MG63 (cell line): ENCODE measurements around the gene MR1. TPM values are rescaled to one million over a fixed set of nuclear protein-coding genes. Genes with fewer than 3 reads are reported as not detected.

ENCODE experiments used
- DNase-seq: peaks from one replicate; pipeline ENCODE4 v3.0.0-alpha.2; 2020
- H3K27me3 ChIP-seq: fragments of 250-450 bp; sonication (Bioruptor Pico); 2 replicates; pipeline ENCODE4 v1.5.1; 2020; ENCODE audit warnings: mild to moderate bottlenecking, moderate library complexity
- H3K36me3 ChIP-seq: fragments of 250-450 bp; sonication (Bioruptor Pico); 2 replicates; pipeline ENCODE4 v1.5.1; 2020; ENCODE audit warnings: mild to moderate bottlenecking, moderate library complexity
- H3K4me3 ChIP-seq: fragments of 250-450 bp; sonication (Bioruptor Pico); 2 replicates; pipeline ENCODE4 v1.5.1; 2020; ENCODE audit warnings: mild to moderate bottlenecking, moderate library complexity
- H3K9me3 ChIP-seq: fragments of 250-450 bp; sonication (Bioruptor Pico); 2 replicates; pipeline ENCODE4 v1.5.1; 2020; ENCODE audit warnings: mild to moderate bottlenecking, moderate library complexity
- total RNA-seq: library from RNA; depleted of rRNA; stranded (reverse); fragments of >200 nt; shearing (Covaris generic); gene quantifications from 2 replicates; pipeline ENCODE4 v1.2.3, GENCODE V29; 2014; ENCODE audit warnings: low replicate concordance

Gene MR1
- total RNA-seq, 1 experiment from 2014 or later: 15.3 TPM

- Histone ChIP-seq H3K4me3 (no peak overlapping the region), H3K9me3 (no peaks in the 10 kb centered on the region), H3K36me3 (peaks cover 32% of the 10 kb centered on the region), H3K27me3 (no peaks in the 10 kb centered on the region)
- DNase-seq: peak; percentile 85
These were observed 60.8 kb downstream of the MR1 start for GRCh38 chr1:181094416-181095212.

DNA sequence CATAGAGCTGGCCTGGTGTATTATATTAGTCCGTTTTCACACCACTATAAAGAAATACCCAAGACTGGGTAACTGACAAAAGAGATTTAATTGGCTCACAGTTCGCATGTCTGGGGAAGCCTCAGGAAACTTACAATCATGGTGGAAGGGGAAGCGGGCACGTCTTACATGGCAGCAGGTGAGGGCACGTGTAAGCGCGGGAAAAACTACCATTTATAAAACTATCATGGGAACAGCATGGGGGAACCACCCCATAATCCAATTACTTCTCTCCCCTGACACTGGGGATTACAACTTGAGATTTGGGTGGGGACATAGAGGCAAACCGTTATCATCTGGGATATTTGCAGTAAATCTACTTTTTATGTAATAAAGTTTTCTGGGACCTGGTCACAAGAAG lies 61.5 kb downstream of the MR1 start:
- Histone ChIP-seq H3K36me3 (peaks cover 27% of the 10 kb centered on the region), H3K4me3 (no peak overlapping the region), H3K9me3 (no peaks in the 10 kb centered on the region), H3K27me3 (no peaks in the 10 kb centered on the region)
- DNase-seq: no peak

- DNase-seq: no peak
- Histone ChIP-seq H3K36me3 (peaks cover 25% of the 10 kb centered on the region), H3K9me3 (no peaks in the 10 kb centered on the region), H3K4me3 (no peak overlapping the region), H3K27me3 (no peaks in the 10 kb centered on the region)
These were observed 62.0 kb downstream of the MR1 start for GRCh38 chr1:181095763-181096184.

DNA sequence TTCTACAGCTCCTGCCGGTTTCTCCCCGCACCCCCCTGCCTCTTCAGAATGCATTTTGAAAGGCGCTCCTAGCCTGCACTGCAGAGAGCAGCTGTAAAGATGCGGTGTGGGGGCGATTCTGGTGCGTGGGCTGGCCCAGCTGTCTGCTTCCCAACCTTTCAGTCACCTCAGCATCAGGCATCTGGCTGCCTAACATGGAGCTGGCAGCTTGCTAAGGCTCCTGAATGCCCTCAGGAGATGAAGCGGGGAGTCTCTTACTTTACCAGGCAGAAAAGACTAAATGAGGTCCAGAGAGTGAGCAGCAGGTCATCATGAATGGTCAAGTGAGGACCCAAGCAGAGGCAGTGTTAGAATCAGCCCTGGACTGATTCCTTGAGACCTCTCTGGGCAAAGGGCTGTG lies 63.5 kb downstream of the MR1 start:
- H3K9me3 ChIP-seq: no peaks in the 10 kb centered on the region
- no peak overlapping the region for H3K4me3 ChIP-seq
- H3K27me3 ChIP-seq: no peaks in the 10 kb centered on the region
- no peak for DNase-seq
- peaks cover 15% of the 10 kb centered on the region for H3K36me3 ChIP-seq

- Histone ChIP-seq H3K9me3 (no peaks in the 10 kb centered on the region), H3K4me3 (no peak overlapping the region), H3K27me3 (no peaks in the 10 kb centered on the region), H3K36me3 (no peaks in the 10 kb centered on the region)
- peak; percentile 44 for DNase-seq
These were observed 65.6 kb downstream of the MR1 start for GRCh38 chr1:181099152-181100014.

DNA sequence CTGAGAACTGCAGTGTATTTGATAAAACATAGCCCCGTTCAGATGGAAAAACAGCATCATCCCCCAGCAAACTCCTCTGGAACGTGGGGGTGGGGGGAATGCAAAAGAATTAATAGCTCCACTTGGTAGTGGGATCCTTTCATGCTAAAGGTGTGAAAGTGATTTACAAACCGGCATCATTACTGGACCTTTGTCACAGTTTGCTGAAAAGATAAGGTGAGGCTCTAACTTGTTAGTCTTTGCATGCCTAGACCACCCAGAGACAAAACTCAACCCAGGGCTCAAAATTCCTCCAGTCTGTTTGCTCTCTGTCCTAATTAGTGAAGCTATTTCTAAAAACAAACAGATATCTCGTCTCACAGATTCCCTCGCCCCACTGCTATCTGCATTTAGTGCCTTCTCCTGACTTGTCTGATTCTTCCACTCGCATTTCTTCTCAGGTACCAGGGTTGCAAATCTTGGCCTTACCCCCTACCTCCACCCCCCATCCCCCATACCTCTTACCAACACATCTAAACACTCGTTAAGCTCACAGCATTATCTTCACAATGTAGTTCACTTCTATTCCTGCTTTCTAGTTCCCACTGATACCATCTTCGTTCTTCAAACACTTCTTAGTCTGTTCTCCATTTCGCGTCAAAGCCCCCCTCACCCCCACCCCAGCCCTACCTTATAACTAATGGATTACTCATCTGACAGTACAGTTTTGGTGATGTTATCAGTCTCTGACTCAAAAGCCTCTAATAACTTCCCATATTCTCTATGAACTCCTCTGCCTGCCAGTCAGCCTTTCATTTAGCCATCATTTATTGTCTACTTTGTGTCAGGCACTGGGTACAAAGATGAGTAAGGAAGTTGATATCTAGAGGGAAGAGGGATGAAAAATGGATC lies 66.5 kb downstream of the MR1 start:
- H3K36me3 ChIP-seq: no peaks in the 10 kb centered on the region
- no peak for DNase-seq
- H3K9me3 ChIP-seq: no peaks in the 10 kb centered on the region
- H3K4me3 ChIP-seq: no peak overlapping the region
- H3K27me3 ChIP-seq: no peaks in the 10 kb centered on the region

DNA sequence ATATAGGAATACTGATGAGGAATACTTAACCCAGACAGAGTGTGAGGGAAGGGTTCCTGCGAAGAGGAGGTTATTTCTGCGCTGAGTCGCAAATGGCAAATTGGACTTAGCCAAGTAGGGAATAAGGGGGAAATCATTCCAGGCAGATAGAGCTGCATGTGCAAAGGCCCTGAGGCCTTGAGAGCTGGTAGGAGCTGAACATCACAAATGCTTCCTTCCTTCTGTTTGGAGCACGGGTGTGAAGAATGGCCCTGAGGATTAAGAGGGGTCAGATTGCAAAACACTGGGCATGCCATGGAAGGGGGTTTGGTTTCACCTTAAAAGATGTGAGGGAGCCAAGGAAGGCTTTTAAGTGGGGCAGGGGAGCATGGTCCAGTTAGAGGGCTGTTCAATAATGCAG lies 67.2 kb downstream of the MR1 start:
- DNase-seq: no peak
- no peaks in the 10 kb centered on the region for H3K27me3 ChIP-seq
- H3K4me3 ChIP-seq: no peak overlapping the region
- no peaks in the 10 kb centered on the region for H3K9me3 ChIP-seq
- H3K36me3 ChIP-seq: no peaks in the 10 kb centered on the region

GRCh38 chr1:181101581-181102226 lies 67.9 kb downstream of the MR1 start:
- Histone ChIP-seq H3K27me3 (no peaks in the 10 kb centered on the region), H3K9me3 (no peaks in the 10 kb centered on the region), H3K36me3 (no peaks in the 10 kb centered on the region), H3K4me3 (no peak overlapping the region)
- DNase-seq: peak; percentile 67

- H3K9me3 ChIP-seq: no peaks in the 10 kb centered on the region
- DNase-seq: no peak
- H3K27me3 ChIP-seq: no peaks in the 10 kb centered on the region
- H3K36me3 ChIP-seq: no peaks in the 10 kb centered on the region
- no peak overlapping the region for H3K4me3 ChIP-seq
These were observed 69.1 kb downstream of the MR1 start for GRCh38 chr1:181102841-181103240.

DNA sequence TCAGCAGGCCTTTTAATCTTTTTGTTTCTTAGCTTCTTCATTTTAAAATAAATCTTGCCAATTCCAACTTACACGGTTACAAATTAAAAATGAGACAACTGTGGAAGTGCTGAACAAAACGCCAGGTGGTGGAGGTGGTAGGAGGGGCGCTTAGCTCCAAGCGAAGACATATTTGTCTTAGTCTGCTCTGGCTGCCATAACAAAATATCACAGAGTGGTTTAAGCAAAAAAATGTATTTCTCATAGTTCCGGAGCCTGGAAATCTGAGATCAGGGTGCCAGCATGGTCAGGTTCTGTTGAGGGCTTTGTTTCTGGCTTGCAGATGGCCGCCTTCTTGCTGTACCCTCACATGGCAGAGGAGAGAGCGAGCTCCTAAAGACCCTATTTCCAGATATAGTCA lies 69.6 kb downstream of the MR1 start:
- no peaks in the 10 kb centered on the region for H3K27me3 ChIP-seq
- no peak overlapping the region for H3K4me3 ChIP-seq
- no peak for DNase-seq
- H3K36me3 ChIP-seq: no peaks in the 10 kb centered on the region
- H3K9me3 ChIP-seq: no peaks in the 10 kb centered on the region

- Histone ChIP-seq H3K36me3 (no peaks in the 10 kb centered on the region), H3K27me3 (no peaks in the 10 kb centered on the region), H3K9me3 (no peaks in the 10 kb centered on the region), H3K4me3 (peak overlapping the region; percentile 86)
- no peak for DNase-seq
These were observed 70.4 kb downstream of the MR1 start for GRCh38 chr1:181104042-181104789.

DNA sequence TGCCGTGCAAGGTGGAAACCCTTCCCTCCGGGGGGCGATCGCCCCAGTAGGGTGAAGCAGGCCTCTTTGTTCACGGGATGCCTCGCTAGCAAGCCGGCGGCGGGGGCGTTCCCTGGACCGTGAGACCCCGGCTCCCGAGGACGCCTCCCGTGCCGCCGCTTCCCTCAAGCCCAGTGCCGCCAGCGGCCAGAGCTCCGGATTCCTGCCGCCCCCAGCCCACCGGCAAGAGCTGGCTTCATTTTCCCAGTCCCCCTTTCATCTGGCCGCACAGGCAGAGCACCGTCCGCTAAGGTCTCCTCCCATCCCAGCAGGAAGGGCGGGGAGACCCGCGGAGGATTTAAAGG lies 71.0 kb downstream of the MR1 start:
- peak; percentile 60 for DNase-seq
- Histone ChIP-seq H3K36me3 (no peaks in the 10 kb centered on the region), H3K4me3 (peak overlapping the region; percentile 86), H3K27me3 (no peaks in the 10 kb centered on the region), H3K9me3 (no peaks in the 10 kb centered on the region)

DNA sequence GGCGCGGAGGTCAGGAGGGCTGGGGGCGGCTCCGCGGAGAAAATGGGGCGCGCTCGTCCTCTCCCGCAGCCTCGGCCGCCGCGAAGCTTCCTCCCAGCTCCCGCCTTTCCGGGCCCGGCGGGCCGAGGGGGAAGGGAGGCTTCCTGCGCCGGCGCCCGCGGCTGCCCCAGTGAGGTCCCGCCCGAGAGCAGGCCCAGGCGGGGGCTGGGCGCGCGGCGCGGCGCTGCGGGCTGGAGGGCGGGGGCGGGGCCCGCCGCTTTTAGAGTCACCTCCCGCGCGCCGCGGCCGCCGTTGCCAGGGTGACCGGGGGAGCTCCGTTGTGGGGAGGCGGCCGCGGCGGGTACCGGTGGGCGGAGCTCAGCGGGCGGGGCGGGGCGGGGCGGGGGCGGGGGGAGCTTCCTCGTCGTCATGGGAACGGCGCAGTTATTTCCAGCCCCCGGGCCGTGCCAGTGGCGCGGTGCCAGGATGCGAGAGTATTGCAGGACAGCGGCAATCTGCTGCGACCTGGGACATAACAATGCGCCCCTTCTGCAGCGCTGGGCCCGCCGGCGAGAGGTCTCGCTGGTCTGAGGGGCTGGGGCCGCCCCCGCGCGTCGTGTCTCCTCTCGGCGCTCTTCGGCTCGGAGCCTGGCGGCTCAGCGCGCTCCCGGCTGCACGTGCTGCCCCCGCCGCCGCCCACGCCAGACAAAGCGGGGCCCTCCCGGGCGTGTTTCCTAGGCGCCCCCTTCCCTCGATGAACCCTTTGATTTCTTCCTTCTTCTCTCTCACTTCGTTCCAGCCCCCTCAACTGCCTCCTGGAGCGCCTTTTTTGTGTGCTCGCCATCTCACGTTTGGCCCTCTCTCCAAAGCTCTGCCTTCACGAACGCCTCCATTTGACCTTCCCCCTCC lies 71.6 kb downstream of the MR1 start:
- peak; percentile 96 for DNase-seq
- H3K27me3 ChIP-seq: no peaks in the 10 kb centered on the region
- no peaks in the 10 kb centered on the region for H3K36me3 ChIP-seq
- no peaks in the 10 kb centered on the region for H3K9me3 ChIP-seq
- H3K4me3 ChIP-seq: peak overlapping the region; percentile 86

- H3K9me3 ChIP-seq: no peaks in the 10 kb centered on the region
- no peaks in the 10 kb centered on the region for H3K36me3 ChIP-seq
- no peak for DNase-seq
- H3K4me3 ChIP-seq: peak overlapping the region; percentile 40; the same call in 1 of the 2 replicates
- H3K27me3 ChIP-seq: no peaks in the 10 kb centered on the region
These were observed 72.2 kb downstream of the MR1 start for GRCh38 chr1:181106022-181106312.

DNA sequence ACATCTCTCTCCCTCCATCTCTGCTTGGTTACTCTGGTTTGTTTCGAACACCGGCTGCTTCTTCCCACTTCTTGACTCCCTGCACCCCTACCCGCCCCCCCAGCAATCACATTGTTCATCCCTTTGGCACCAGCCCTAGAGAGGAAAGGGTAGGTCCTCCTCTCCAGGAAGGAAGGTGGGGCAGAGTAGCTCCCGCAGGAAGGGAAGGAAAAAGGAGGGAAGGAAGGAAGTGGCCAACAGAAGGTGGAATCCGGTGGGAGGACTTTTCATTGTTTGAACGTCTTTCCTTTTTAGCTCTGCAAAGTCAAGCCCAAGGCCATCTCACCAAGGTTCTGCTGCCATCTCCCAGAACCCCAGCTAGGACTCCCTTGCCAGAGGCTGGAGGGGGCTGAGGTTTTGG lies 72.7 kb downstream of the MR1 start:
- DNase-seq: no peak
- Histone ChIP-seq H3K36me3 (no peaks in the 10 kb centered on the region), H3K4me3 (no peak overlapping the region), H3K27me3 (no peaks in the 10 kb centered on the region), H3K9me3 (no peaks in the 10 kb centered on the region)
